C4-2B (cell line): Measurements from ENCODE around the gene ZNF519.

Source experiments
- CTCF ChIP-seq: fragments of 450-650 bp; conservative IDR thresholded peaks from 2 replicates; pipeline ENCODE4 v1.5.1; 2017; ENCODE audit warnings: mild to moderate bottlenecking
- ZFX ChIP-seq: fragments of 450-650 bp; IDR thresholded peaks from 2 replicates; pipeline ENCODE4 v1.6.1; 2017

GRCh38 chr18:14089191-14089590, 43.0 kb downstream of the ZNF519 start:
- TF ChIP-seq CTCF (no peak), ZFX (no peak)
